Spleen (tissue), 7 donors: Measurements from ENCODE around the gene SRXN1.

Experiments used
- CTCF ChIP-seq, 11 experiments: fragments of 200-600 bp in 7 of 11; fragments of 450-650 bp in 4 of 11; sonication (generic) in 4 of 11; IDR thresholded peaks in 8 of 11; conservative IDR thresholded peaks in 3 of 11; 1 replicate in 7 of 11; 2 replicates in 4 of 11; pipeline versions ENCODE4 v1.4.0 to v1.8.0; 2016 to 2021; ENCODE audit warnings: antibody characterized with exemption in 11 of 11, inconsistent platforms in 4 of 11, mild to moderate bottlenecking in 1 of 11
- POLR2A ChIP-seq, 3 donors: fragments of 450-650 bp; IDR thresholded peaks; one replicate each; pipeline ENCODE4 v1.5.1; 2017; ENCODE audit warnings: antibody characterized with exemption in 3 of 3, mild to moderate bottlenecking in 1 of 3
- POLR2AphosphoS5 ChIP-seq, 3 donors: sonication (generic); formaldehyde crosslinking; IDR thresholded peaks; one replicate each; pipeline ENCODE4 v1.5.1; 2017; ENCODE audit warnings: antibody characterized with exemption in 3 of 3
- donor health status: DM: no; HTN: no; CAD: no; lungs with moderate emphysema.
- donor health status: DM: no; HTN: no; CAD: no.
- donor health status: DM: no; HTN: no; CAD: no.

DNA sequence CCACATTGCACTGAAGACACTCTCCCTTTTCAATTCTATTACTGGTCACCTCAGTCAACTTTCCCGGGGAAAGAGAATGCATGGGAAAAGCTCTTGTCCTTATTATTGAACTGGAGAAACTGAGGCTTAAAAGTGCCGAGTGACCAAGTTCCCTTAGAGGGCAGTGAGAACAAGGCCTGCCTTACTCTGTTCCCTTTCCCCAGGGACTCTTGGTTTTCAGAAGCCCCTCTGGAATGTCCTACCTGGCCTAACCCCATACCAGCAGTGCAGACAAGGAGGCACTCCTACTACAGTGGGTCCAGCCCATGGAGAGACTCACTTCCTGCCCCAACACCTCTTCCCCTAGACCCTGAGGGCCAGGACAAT, 6.1 kb downstream of the SRXN1 start:
- TF ChIP-seq CTCF (IDR thresholded peaks at IDR 0.05 in 8 of 11, conservative IDR thresholded peaks at IDR 0.05 in 3 of 11) = no peak
- no peak for TF ChIP-seq POLR2A (IDR thresholded peaks at IDR 0.05)
- no peak for TF ChIP-seq POLR2AphosphoS5 (IDR thresholded peaks at IDR 0.05)
